Gastrocnemius medialis (tissue), 4 donors: Measurements from ENCODE around the gene SPNS2. TPM values are rescaled to one million over a fixed set of nuclear protein-coding genes. Genes with fewer than 3 reads are reported as not detected.

Experiments used
- ATAC-seq, 2 donors: fragments of 150-250 bp; one replicate each; pipeline ENCODE4 v1.9.1; 2016
- DNase-seq, 2 donors: peaks; one replicate each; pipeline ENCODE4 v3.0.0-alpha.2; 2019
- H3K27ac ChIP-seq, 4 donors: fragments of 200-600 bp; sonication (generic); 1 replicate in 1 of 4; 2 replicates in 3 of 4; pipeline ENCODE4 v1.5.1; 2016 to 2018; ENCODE audit warnings: mild to moderate bottlenecking in 2 of 4, moderate library complexity in 1 of 4
- H3K27me3 ChIP-seq, 3 donors: fragments of 200-600 bp; sonication (generic) in 2 of 3; 1 replicate in 1 of 3; 2 replicates in 2 of 3; pipeline versions ENCODE4 v1.5.1 to v1.6.0; 2016 to 2019; ENCODE audit warnings: mild to moderate bottlenecking in 1 of 3, moderate library complexity in 1 of 3
- H3K36me3 ChIP-seq, 2 donors: fragments of 200-600 bp; sonication (generic) in 1 of 2; one replicate each; pipeline ENCODE4 v1.5.1; 2017 to 2018
- H3K4me1 ChIP-seq, 2 donors: fragments of 200-600 bp; sonication (generic) in 1 of 2; one replicate each; pipeline ENCODE4 v1.5.1; 2016 to 2017; ENCODE audit warnings: mild to moderate bottlenecking in 2 of 2
- H3K4me3 ChIP-seq, 4 donors: fragments of 200-600 bp; sonication (generic) in 3 of 4; 1 replicate in 1 of 4; 2 replicates in 3 of 4; pipeline ENCODE4 v1.5.1; 2016 to 2019; ENCODE audit warnings: mild to moderate bottlenecking in 2 of 4
- H3K9me3 ChIP-seq, 3 donors: fragments of 200-600 bp; sonication (generic) in 2 of 3; 1 replicate in 1 of 3; 2 replicates in 2 of 3; pipeline ENCODE4 v1.5.1; 2016 to 2019
- CTCF ChIP-seq, 5 experiments: fragments of 450-650 bp in 3 of 5; fragments of 200-600 bp in 2 of 5; sonication (generic) in 2 of 5; IDR thresholded peaks in 4 of 5; conservative IDR thresholded peaks in 1 of 5; 1 replicate in 4 of 5; 2 replicates in 1 of 5; pipeline ENCODE4 v1.5.1; 2016 to 2019; ENCODE audit warnings: antibody characterized with exemption in 5 of 5, mild to moderate bottlenecking in 3 of 5, moderate library complexity in 3 of 5
- POLR2A ChIP-seq, 2 donors: fragments of 450-650 bp; IDR thresholded peaks; one replicate each; pipeline ENCODE4 v1.6.1; 2017; ENCODE audit warnings: antibody characterized with exemption in 2 of 2, mild to moderate bottlenecking in 2 of 2, moderate library complexity in 2 of 2
- in situ Hi-C, 4 donors: fragments of 200-750 bp; cut with MboI; loops; one replicate each; pipeline versions ENCODE4 v1.15.0 to v1.8.0; 2017; ENCODE audit warnings: low sequenced_read_pairs in 4 of 4
- intact Hi-C: fragments of 100-400 bp; cut with DNase I; formaldehyde crosslinking; loops from one replicate; pipeline ENCODE4 v1.15.1; 2023; ENCODE audit warnings: low total_unique reads
- total RNA-seq, 4 donors: library from RNA; depleted of rRNA; stranded (reverse); fragments of >200 nt; gene quantifications; one replicate each; pipeline versions ENCODE4 v1.1.0 to v1.2.3, GENCODE V29; 2016

The SPNS2 gene
- total RNA-seq, 4 donors from 2014 or later = 2.7 to 6.2 (median 4.2) TPM

GRCh38 chr17:4460661-4461060 is 38.0 kb upstream of the SPNS2 start:
- in situ Hi-C loops = loop anchor here in 1 of 4 donors (25.0 kb wide), 1 partner anchor 102 kb away; the partner anchor contains the start of genes GGT6 and MYBBP1A
- TF ChIP-seq CTCF (IDR thresholded peaks at IDR 0.05 in 4 of 5, conservative IDR thresholded peaks at IDR 0.05 in 1 of 5) (no peak), POLR2A (IDR thresholded peaks at IDR 0.05) (no peak)
- Histone ChIP-seq H3K9me3 (no peaks in the 10 kb centered on the region), H3K27ac (no peak overlapping the region), H3K27me3 (no peaks in the 10 kb centered on the region), H3K36me3 (no peaks in the 10 kb centered on the region), H3K4me3 (no peak overlapping the region), H3K4me1 (no peaks in the 10 kb centered on the region)
- no peak for DNase-seq
- intact Hi-C loops = no loop called here
- no peak for ATAC-seq

- Histone ChIP-seq H3K4me1 (no peaks in the 10 kb centered on the region), H3K36me3 (no peaks in the 10 kb centered on the region), H3K27ac (no peak overlapping the region), H3K27me3 (no peaks in the 10 kb centered on the region), H3K4me3 (no peak overlapping the region), H3K9me3 (no peaks in the 10 kb centered on the region)
- intact Hi-C loops (no loop called here), in situ Hi-C loops (loop anchor here in 1 of 4 donors (25.0 kb wide), 1 partner anchor 98 kb away; the partner anchor contains the start of genes GGT6 and MYBBP1A)
- TF ChIP-seq CTCF (IDR thresholded peaks at IDR 0.05 in 4 of 5, conservative IDR thresholded peaks at IDR 0.05 in 1 of 5) = no peak
- TF ChIP-seq POLR2A (IDR thresholded peaks at IDR 0.05) = no peak
- no peak for DNase-seq
- no peak for ATAC-seq
Measured at GRCh38 chr17:4463818-4464476, 34.7 kb upstream of the SPNS2 start.

- H3K27ac ChIP-seq = no peak overlapping the region
- no peaks in the 10 kb centered on the region for H3K9me3 ChIP-seq
- TF ChIP-seq POLR2A (IDR thresholded peaks at IDR 0.05) (no peak), CTCF (IDR thresholded peaks at IDR 0.05 in 4 of 5, conservative IDR thresholded peaks at IDR 0.05 in 1 of 5) (no peak)
- H3K4me1 ChIP-seq = peaks cover 0 to 5% of the 10 kb centered on the region in 2 donors
- in situ Hi-C loops = loop anchor here in 1 of 4 donors (25.0 kb wide), 1 partner anchor 97 kb away; the partner anchor contains the start of genes GGT6 and MYBBP1A
- no peaks in the 10 kb centered on the region for H3K27me3 ChIP-seq
- ATAC-seq (no peak), DNase-seq (no peak)
- H3K4me3 ChIP-seq = no peak overlapping the region
- no peaks in the 10 kb centered on the region for H3K36me3 ChIP-seq
- intact Hi-C loops = no loop called here
Measured at GRCh38 chr17:4465786-4466185, 32.9 kb upstream of the SPNS2 start.

- no peaks in the 10 kb centered on the region for H3K9me3 ChIP-seq
- no peak overlapping the region for H3K4me3 ChIP-seq
- no peaks in the 10 kb centered on the region for H3K36me3 ChIP-seq
- TF ChIP-seq POLR2A (IDR thresholded peaks at IDR 0.05) = no peak
- TF ChIP-seq CTCF (IDR thresholded peaks at IDR 0.05 in 4 of 5, conservative IDR thresholded peaks at IDR 0.05 in 1 of 5) = no peak
- intact Hi-C loops = no loop called here
- in situ Hi-C loops = loop anchor here in 1 of 4 donors (25.0 kb wide), 1 partner anchor 95 kb away; the partner anchor contains the start of genes GGT6 and MYBBP1A
- H3K27me3 ChIP-seq = no peaks in the 10 kb centered on the region
- H3K27ac ChIP-seq = no peak overlapping the region
- DNase-seq (no peak), ATAC-seq (no peak)
- H3K4me1 ChIP-seq = peaks cover 0 to 5% of the 10 kb centered on the region in 2 donors
Measured at GRCh38 chr17:4467287-4467686, 31.4 kb upstream of the SPNS2 start.
